ENCODE data around the gene ZP1.

- TF ChIP-seq POLR2AphosphoS5 (IDR thresholded peaks at IDR 0.05) (no peak), CTCF (IDR thresholded peaks at IDR 0.05) (no peak), EP300 (IDR thresholded peaks at IDR 0.05) (no peak), POLR2A (IDR thresholded peaks at IDR 0.05; ENCODE audit: low read depth) (no peak)
Observed at GRCh38 chr11:60847281-60847680, 20.1 kb upstream of the ZP1 start.

Measured in esophagus muscularis mucosa (tissue), 4 donors.